ENCODE data around the gene NOM1.

The NOM1 gene

GRCh38 chr7:157005456-157006204 lies 56.1 kb downstream of the NOM1 start:
- DNase-seq = no peak

DNA sequence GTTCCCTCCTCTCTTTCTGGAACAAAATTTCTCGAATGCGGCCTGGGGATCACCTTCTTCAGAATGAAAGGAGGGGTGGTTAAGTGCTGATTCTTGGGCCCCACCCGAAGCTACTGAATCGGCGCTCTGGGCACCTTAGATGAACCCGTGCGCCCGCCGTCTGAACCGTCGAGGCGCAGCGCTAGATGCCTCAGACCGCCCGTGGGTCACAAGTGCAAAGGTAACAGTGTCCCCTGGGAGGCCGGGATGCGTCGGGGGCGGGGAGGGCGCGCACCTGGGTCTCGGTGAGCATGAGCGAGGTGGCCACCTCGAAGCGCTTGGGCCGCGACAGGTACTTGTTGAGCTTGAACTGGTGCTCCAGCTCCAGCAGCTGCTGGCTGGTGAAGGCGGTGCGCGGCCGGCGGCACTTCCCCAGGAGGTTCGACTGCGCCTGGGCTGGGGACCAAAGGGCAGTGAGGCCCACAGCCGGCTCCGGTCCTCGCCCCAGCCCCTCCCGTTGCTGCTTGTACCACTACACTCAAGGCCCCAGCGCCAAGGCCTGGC lies 56.8 kb downstream of the NOM1 start:
- DNase-seq = no peak

- no peak for DNase-seq
These were observed 57.4 kb downstream of the NOM1 start for GRCh38 chr7:157006829-157007469.

- DNase-seq = no peak
These were observed 58.1 kb downstream of the NOM1 start for GRCh38 chr7:157007470-157008066.

- no peak for DNase-seq
These were observed 59.0 kb downstream of the NOM1 start for GRCh38 chr7:157008206-157009169.

- DNase-seq = no peak
These were observed 59.8 kb downstream of the NOM1 start for GRCh38 chr7:157009170-157009777.

GRCh38 chr7:157009778-157010587 lies 60.5 kb downstream of the NOM1 start:
- no peak for DNase-seq

DNA sequence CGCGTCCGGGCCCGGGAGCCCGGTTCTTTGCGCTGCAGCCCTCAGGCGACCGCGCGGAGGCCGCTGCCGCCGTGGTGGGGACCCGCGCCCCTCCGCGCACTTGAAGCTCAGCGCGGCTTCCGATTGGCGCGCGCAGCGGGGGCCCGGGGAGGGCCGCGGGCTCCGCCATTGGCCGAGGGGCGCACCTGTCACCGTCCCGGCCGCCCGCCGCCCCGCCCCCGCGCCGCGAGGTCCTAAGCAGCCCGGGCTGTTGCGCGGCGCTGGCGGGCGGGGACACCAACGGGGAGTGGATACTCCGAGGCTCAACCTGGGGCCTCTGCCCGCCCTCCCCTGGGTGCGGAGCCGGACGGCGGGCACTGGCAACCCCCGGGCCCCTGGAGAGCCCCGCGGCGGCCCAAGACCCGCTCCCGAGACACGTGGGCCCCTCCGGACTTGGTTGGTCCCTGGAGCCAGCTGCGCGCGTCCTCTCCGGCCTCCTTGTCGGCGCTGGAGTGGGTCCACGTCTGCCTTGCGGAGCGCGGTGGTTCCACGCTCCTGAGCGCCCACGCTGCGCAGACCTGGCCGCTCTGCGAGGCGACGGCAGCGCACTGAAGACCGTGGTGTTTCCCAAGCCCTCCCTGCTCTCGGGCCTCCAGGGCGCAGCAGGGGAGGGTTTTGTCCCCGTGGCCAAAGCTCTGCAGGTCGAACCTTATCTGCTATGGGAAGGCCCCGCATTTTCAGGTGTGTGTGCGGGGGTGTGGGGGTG lies 61.2 kb downstream of the NOM1 start, which contains the start of gene MNX1:
Gene MNX1 (minus strand): TSS at position 76 of the 745 bp plus-strand sequence. CDS start 313 bp downstream, outside the sequence.
- DNase-seq = peak; percentile 90

- DNase-seq = no peak
These were observed 62.0 kb downstream of the NOM1 start for GRCh38 chr7:157011333-157012112.

DNA sequence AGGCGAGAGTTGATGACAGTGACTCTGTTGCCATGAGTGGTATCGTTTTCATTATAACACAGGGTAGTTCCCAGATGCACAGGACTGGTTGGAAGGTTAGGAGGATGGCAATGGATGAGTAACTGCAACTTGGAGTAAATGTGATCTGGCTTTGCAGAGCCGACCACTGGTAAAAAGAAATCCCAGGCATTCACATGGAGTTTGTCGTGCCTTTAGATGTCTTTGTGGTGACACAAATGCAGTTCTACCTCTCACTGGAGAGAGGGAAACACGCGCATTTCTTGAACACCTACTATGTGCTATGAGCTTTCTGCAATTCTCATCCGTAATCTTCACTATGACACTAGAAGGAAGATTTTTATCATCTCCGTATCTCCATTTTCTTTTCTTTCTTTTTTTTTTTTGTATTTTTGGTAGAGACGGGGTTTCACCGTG lies 62.6 kb downstream of the NOM1 start:
- no peak for DNase-seq

- DNase-seq = no peak
These were observed 63.6 kb downstream of the NOM1 start for GRCh38 chr7:157013101-157013500.

- DNase-seq = no peak
These were observed 64.4 kb downstream of the NOM1 start for GRCh38 chr7:157013602-157014549.

DNA sequence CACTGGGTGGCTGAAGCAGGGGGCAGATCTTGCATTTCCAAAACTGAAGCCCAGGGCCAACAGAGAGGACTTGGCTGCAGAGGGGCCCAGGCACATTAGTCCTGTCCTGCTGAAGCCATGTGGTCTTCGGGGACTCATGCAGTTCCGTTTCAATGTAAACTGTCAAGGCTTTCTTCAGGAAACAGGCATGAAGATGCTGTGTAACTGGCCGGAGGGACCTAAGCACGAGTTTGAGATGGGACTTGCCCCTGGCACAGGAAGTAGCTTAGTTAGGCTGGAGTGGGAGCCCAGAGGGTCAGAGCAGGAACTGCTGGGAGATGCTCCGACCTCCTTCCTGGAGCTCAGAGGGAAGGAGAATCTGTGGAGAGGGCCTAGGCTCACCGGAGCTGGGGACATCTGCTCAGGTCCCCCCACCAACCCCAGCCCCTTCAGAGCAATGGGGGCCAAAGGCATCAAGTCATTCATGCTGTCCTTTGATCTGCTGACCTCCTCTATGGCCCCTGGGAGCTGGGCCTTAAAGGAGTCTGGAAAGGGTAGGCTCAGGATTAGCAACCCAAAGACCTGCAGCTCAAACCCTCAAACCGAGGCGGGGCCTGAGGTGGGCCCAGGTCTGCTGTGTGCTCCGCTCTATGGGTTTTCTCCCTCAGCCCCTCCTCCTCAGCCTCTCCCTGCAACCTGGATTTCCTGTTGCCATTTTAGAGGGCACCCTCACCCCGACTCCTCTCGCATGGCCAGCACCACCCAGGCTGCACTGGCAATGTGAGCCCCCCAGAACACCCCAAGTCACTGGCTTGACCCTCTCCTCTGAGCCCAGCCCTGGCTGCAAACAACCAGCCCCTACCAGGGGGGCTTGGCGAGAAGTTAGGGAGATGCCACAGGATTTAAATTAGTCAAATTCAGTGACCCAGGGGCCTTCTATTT lies 65.4 kb downstream of the NOM1 start:
- no peak for DNase-seq

GRCh38 chr7:157016024-157016351 lies 66.5 kb downstream of the NOM1 start:
- no peak for DNase-seq

GRCh38 chr7:157016352-157017041 lies 67.0 kb downstream of the NOM1 start:
- DNase-seq = no peak

- DNase-seq = no peak
These were observed 67.6 kb downstream of the NOM1 start for GRCh38 chr7:157017149-157017548.

Data from NCI-H774 (cell line).